DOHH2 (cell line): ENCODE data around the gene TFF1.

Source experiments
- H3F3A ChIP-seq: fragments of 200-600 bp; sonication (generic), shearing (Covaris generic); 2 replicates; pipeline ENCODE4 v1.6.0; 2016; ENCODE audit warnings: antibody characterized with exemption, mild to moderate bottlenecking; ENCODE audit not compliant: control insufficient read depth, insufficient read depth
- H3K27ac ChIP-seq: fragments of 200-600 bp; sonication (generic); 2 replicates; pipeline ENCODE4 v1.5.1; 2014; ENCODE audit warnings: low read depth, mild to moderate bottlenecking, low read length, moderate library complexity
- H3K27me3 ChIP-seq: fragments of 200-600 bp; sonication (generic); 2 replicates; pipeline ENCODE4 v1.6.1; 2014; ENCODE audit warnings: mild to moderate bottlenecking, low read length, mixed read lengths; ENCODE audit not compliant: control insufficient read depth
- H3K36me3 ChIP-seq: fragments of 200-600 bp; sonication (generic); 2 replicates; pipeline ENCODE4 v1.6.1; 2014; ENCODE audit warnings: mild to moderate bottlenecking, low read length, moderate library complexity, mixed read lengths; ENCODE audit not compliant: control insufficient read depth
- H3K4me1 ChIP-seq: fragments of 200-600 bp; sonication (generic); 2 replicates; pipeline ENCODE4 v1.6.1; 2014; ENCODE audit warnings: mild to moderate bottlenecking, low read length, mixed read lengths; ENCODE audit not compliant: control insufficient read depth
- H3K4me2 ChIP-seq: fragments of 200-600 bp; sonication (generic); 2 replicates; pipeline ENCODE4 v1.6.0; 2014; ENCODE audit warnings: mild to moderate bottlenecking, low read length, moderate library complexity
- H3K4me3 ChIP-seq: fragments of 200-600 bp; sonication (generic); 2 replicates; pipeline ENCODE4 v1.5.1; 2014; ENCODE audit warnings: mild to moderate bottlenecking, low read length, mixed read lengths
- H3K79me2 ChIP-seq: fragments of 200-600 bp; sonication (generic); 2 replicates; pipeline ENCODE4 v1.6.1; 2014; ENCODE audit warnings: mild to moderate bottlenecking, low read length, mixed read lengths; ENCODE audit not compliant: control insufficient read depth
- H3K9me2 ChIP-seq: fragments of 200-600 bp; sonication (generic); replicated peaks from 2 replicates; pipeline ENCODE4 v1.6.1; 2014; ENCODE audit warnings: mild to moderate bottlenecking, low read length, mixed read lengths; ENCODE audit not compliant: control insufficient read depth
- H3K9me3 ChIP-seq: fragments of 200-600 bp; sonication (generic); 2 replicates; pipeline ENCODE4 v1.6.1; 2014; ENCODE audit warnings: antibody characterized with exemption, low read length, mixed read lengths; ENCODE audit not compliant: control insufficient read depth, insufficient read depth
- H4K20me1 ChIP-seq: fragments of 200-600 bp; sonication (generic); 2 replicates; pipeline ENCODE4 v1.6.0; 2014; ENCODE audit warnings: low read depth, mild to moderate bottlenecking, antibody characterized with exemption, low read length, moderate library complexity; ENCODE audit not compliant: control insufficient read depth, insufficient read depth
- CTCF ChIP-seq: fragments of 200-600 bp; sonication (generic); IDR thresholded peaks from one replicate; pipeline ENCODE4 v1.5.1; 2014; ENCODE audit warnings: antibody characterized with exemption, mild to moderate bottlenecking, low read depth, low read length; ENCODE audit not compliant: poor library complexity, severe bottlenecking
- EZH2phosphoT487 ChIP-seq: fragments of 200-600 bp; sonication (generic); IDR thresholded peaks from 2 replicates; pipeline ENCODE4 v1.6.1; 2017; ENCODE audit warnings: borderline replicate concordance, mild to moderate bottlenecking, antibody characterized with exemption, low read length, moderate library complexity, mixed read lengths

Gene TFF1

GRCh38 chr21:42392731-42393442, 26.6 kb upstream of the TFF1 start:
- Histone ChIP-seq H3K4me2 (peak overlapping the region; percentile 12), H3K79me2 (no peaks in the 10 kb centered on the region), H3K4me3 (no peak overlapping the region), H3K9me2 (no peaks in the 10 kb centered on the region), H3K27me3 (peaks cover 54% of the 10 kb centered on the region), H3K36me3 (no peaks in the 10 kb centered on the region), H4K20me1 (no peaks in the 10 kb centered on the region), H3K4me1 (peaks cover 26% of the 10 kb centered on the region), H3F3A (no peaks in the 10 kb centered on the region), H3K27ac (no peak overlapping the region), H3K9me3 (no peaks in the 10 kb centered on the region)
- TF ChIP-seq CTCF (no peak), EZH2phosphoT487 (no peak)

GRCh38 chr21:42391297-42391696, 25.0 kb upstream of the TFF1 start:
- H3K9me2 ChIP-seq = no peaks in the 10 kb centered on the region
- no peaks in the 10 kb centered on the region for H4K20me1 ChIP-seq
- H3K27ac ChIP-seq = no peak overlapping the region
- no peaks in the 10 kb centered on the region for H3K36me3 ChIP-seq
- TF ChIP-seq CTCF = no peak
- H3F3A ChIP-seq = no peaks in the 10 kb centered on the region
- H3K9me3 ChIP-seq = no peaks in the 10 kb centered on the region
- H3K4me2 ChIP-seq = no peak overlapping the region
- H3K4me1 ChIP-seq = peaks cover 14% of the 10 kb centered on the region
- H3K27me3 ChIP-seq = peaks cover 58% of the 10 kb centered on the region
- H3K4me3 ChIP-seq = no peak overlapping the region
- H3K79me2 ChIP-seq = no peaks in the 10 kb centered on the region

- Histone ChIP-seq H3K4me2 (no peak overlapping the region), H3K79me2 (no peaks in the 10 kb centered on the region)
These were observed 24.4 kb upstream of the TFF1 start for GRCh38 chr21:42390696-42391095.

More at GRCh38 chr21:42390696-42391095, 24.4 kb upstream of the TFF1 start:
- Histone ChIP-seq H3K27me3 (peaks cover 60% of the 10 kb centered on the region), H3K27ac (no peak overlapping the region), H3K9me3 (no peaks in the 10 kb centered on the region), H3K4me3 (no peak overlapping the region), H4K20me1 (no peaks in the 10 kb centered on the region), H3K36me3 (no peaks in the 10 kb centered on the region), H3K4me1 (peaks cover 14% of the 10 kb centered on the region), H3F3A (no peaks in the 10 kb centered on the region), H3K9me2 (no peaks in the 10 kb centered on the region)
- TF ChIP-seq CTCF (no peak), EZH2phosphoT487 (no peak)
